IMR-90 (cell line): ENCODE measurements around the gene GFOD2. TPM values are rescaled to one million over a fixed set of nuclear protein-coding genes. Genes with fewer than 3 reads are reported as not detected.

Experiments
- ATAC-seq: fragments of 200-7000 bp; cut with Tn5 transposase; 2 replicates; pipeline ENCODE4 v1.9.1; 2020; ENCODE audit warnings: low read depth, mild to moderate bottlenecking, moderate library complexity
- BruUV-seq: library from RNA; stranded (reverse); fragments of 400-500 nt; replicated peaks from 2 replicates; lab custom pipeline; 2021; lab: Mats Ljungman, UMichigan
- CTCF ChIA-PET: fragments of 300-600 bp; formaldehyde crosslinking; extraction: SDS; loops from one replicate; lab custom pipeline; 2021; ENCODE audit warnings: antibody characterized with exemption; lab: Yijun Ruan, JAX
- POLR2A ChIA-PET: fragments of 300-600 bp; sonication (Branson Sonifier 250); formaldehyde crosslinking; loops from one replicate; lab custom pipeline; 2022; ENCODE audit warnings: antibody characterized with exemption; ENCODE audit not compliant: unreplicated experiment; lab: Charles Lee
- DNase-seq: peaks from one replicate; pipeline ENCODE4 v3.0.0; 2013
- H2AFZ ChIP-seq: replicated peaks from 2 replicates; pipeline ENCODE3; 2013; ENCODE audit warnings: low read length, mild to moderate bottlenecking; ENCODE audit not compliant: poor library complexity
- H2AK5ac ChIP-seq: 2 replicates; pipeline ENCODE4 v1.6.1; 2013; ENCODE audit warnings: low read depth, low read length, inconsistent platforms
- H2AK9ac ChIP-seq: replicated peaks from 2 replicates; pipeline ENCODE3; 2013; ENCODE audit warnings: mild to moderate bottlenecking, low read depth, low read length, moderate library complexity; ENCODE audit not compliant: poor library complexity
- H2BK120ac ChIP-seq: 2 replicates; pipeline ENCODE4 v1.6.1; 2013; ENCODE audit warnings: low read depth, low read length, inconsistent platforms
- H2BK15ac ChIP-seq: 3 replicates; pipeline ENCODE4 v1.6.1; 2013; ENCODE audit warnings: low read depth, low read length, inconsistent platforms
- H2BK20ac ChIP-seq: 2 replicates; pipeline ENCODE4 v1.6.1; 2013; ENCODE audit warnings: low read depth, mild to moderate bottlenecking, inconsistent platforms, low read length, moderate library complexity
- H2BK5ac ChIP-seq: 2 replicates; pipeline ENCODE4 v1.6.1; 2013; ENCODE audit warnings: mild to moderate bottlenecking, low read depth, low read length, inconsistent platforms; ENCODE audit not compliant: poor library complexity, severe bottlenecking
- H3K14ac ChIP-seq: replicated peaks from 2 replicates; pipeline ENCODE4 v1.6.1; 2013; ENCODE audit warnings: low read depth, low read length, inconsistent platforms
- H3K18ac ChIP-seq: 2 replicates; pipeline ENCODE4 v1.6.1; 2013; ENCODE audit warnings: low read depth, low read length, control low read depth
- H3K23ac ChIP-seq: 2 replicates; pipeline ENCODE4 v1.6.1; 2013; ENCODE audit warnings: low read depth, low read length, inconsistent platforms
- H3K27ac ChIP-seq: 2 replicates; pipeline ENCODE4 v1.5.1; 2013; ENCODE audit warnings: mild to moderate bottlenecking, control low read depth, low read length; ENCODE audit not compliant: insufficient read depth
- H3K27me3 ChIP-seq: 2 replicates; pipeline ENCODE4 v1.6.1; 2013; ENCODE audit warnings: low read length; ENCODE audit not compliant: control insufficient read depth, insufficient read depth
- H3K36me3 ChIP-seq: 2 replicates; pipeline ENCODE4 v1.6.1; 2013; ENCODE audit warnings: low read length, mixed read lengths; ENCODE audit not compliant: control insufficient read depth, insufficient read depth
- H3K4ac ChIP-seq: 2 replicates; pipeline ENCODE4 v1.6.1; 2013; ENCODE audit warnings: low read depth, low read length, inconsistent platforms
- H3K4me1 ChIP-seq: 2 replicates; pipeline ENCODE4 v1.6.1; 2013; ENCODE audit warnings: low read length, mixed read lengths; ENCODE audit not compliant: control insufficient read depth, insufficient read depth
- H3K4me2 ChIP-seq: 2 replicates; pipeline ENCODE4 v1.6.1; 2013; ENCODE audit warnings: low read depth, mild to moderate bottlenecking, control low read depth, low read length, moderate library complexity
- H3K4me3 ChIP-seq: 2 replicates; pipeline ENCODE4 v1.5.1; 2013; ENCODE audit warnings: low read depth, mild to moderate bottlenecking, control low read depth, low read length, moderate library complexity; ENCODE audit not compliant: insufficient read depth
- H3K56ac ChIP-seq: 2 replicates; pipeline ENCODE4 v1.6.1; 2013; ENCODE audit warnings: low read length, inconsistent platforms; ENCODE audit not compliant: insufficient read depth; ENCODE audit errors: extremely low read depth
- H3K79me1 ChIP-seq, 2 experiments: 2 replicates each; pipeline ENCODE4 v1.6.1; 2013; ENCODE audit warnings: low read length in 2 of 2, inconsistent platforms in 1 of 2, low read depth in 1 of 2
- H3K9ac ChIP-seq: 2 replicates; pipeline ENCODE4 v1.6.1; 2013; ENCODE audit warnings: low read depth, low read length, control low read depth
- H3K9me1 ChIP-seq: 2 replicates; pipeline ENCODE4 v1.6.1; 2013; ENCODE audit warnings: low read length, inconsistent platforms; ENCODE audit not compliant: insufficient read depth
- H3K9me3 ChIP-seq: 2 replicates; pipeline ENCODE4 v1.6.1; 2013; ENCODE audit warnings: low read length; ENCODE audit not compliant: control insufficient read depth, insufficient read depth
- H4K20me1 ChIP-seq: 2 replicates; pipeline ENCODE4 v1.6.1; 2013; ENCODE audit warnings: low read length, inconsistent platforms; ENCODE audit not compliant: insufficient read depth
- H4K5ac ChIP-seq: 2 replicates; pipeline ENCODE4 v1.6.1; 2013; ENCODE audit warnings: mild to moderate bottlenecking, low read depth, low read length, control low read depth
- H4K8ac ChIP-seq, 2 experiments: 2 replicates each; pipeline ENCODE4 v1.6.1; 2013; ENCODE audit warnings: low read depth in 2 of 2, low read length in 2 of 2, control low read depth in 1 of 2, inconsistent platforms in 1 of 2
- H4K91ac ChIP-seq: 2 replicates; pipeline ENCODE4 v1.6.1; 2013; ENCODE audit warnings: low read depth, low read length, inconsistent platforms; ENCODE audit not compliant: insufficient read depth
- BHLHE40 ChIP-seq: fragments of 150-350 bp; IDR thresholded peaks from 2 replicates; pipeline ENCODE4 v1.6.1; 2016; ENCODE audit warnings: mild to moderate bottlenecking, low read depth, low read length
- CEBPB ChIP-seq: IDR thresholded peaks from 2 replicates; pipeline ENCODE4 v1.6.1; 2012; ENCODE audit warnings: low read depth, low read length, improper control_type of control experiment
- CHD1 ChIP-seq: IDR thresholded peaks from 2 replicates; pipeline ENCODE4 v1.6.1; 2012; ENCODE audit warnings: low read depth, low read length, improper control_type of control experiment
- FOS ChIP-seq: fragments of 150-350 bp; IDR thresholded peaks from 2 replicates; pipeline ENCODE4 v1.6.1; 2016; ENCODE audit warnings: low read depth, low read length
- RAD21 ChIP-seq: IDR thresholded peaks from 2 replicates; pipeline ENCODE4 v1.6.1; 2012; ENCODE audit warnings: low read length, improper control_type of control experiment
- RCOR1 ChIP-seq: IDR thresholded peaks from 2 replicates; pipeline ENCODE4 v1.6.1; 2012; ENCODE audit warnings: mild to moderate bottlenecking, low read length, improper control_type of control experiment; ENCODE audit not compliant: insufficient replicate concordance
- RFX5 ChIP-seq: IDR thresholded peaks from 2 replicates; pipeline ENCODE4 v1.8.0; 2012; ENCODE audit warnings: low read depth, mild to moderate bottlenecking, low read length, moderate library complexity
- SMC3 ChIP-seq: fragments of 150-350 bp; IDR thresholded peaks from 2 replicates; pipeline ENCODE4 v1.6.1; 2016; ENCODE audit warnings: low read depth, mild to moderate bottlenecking, antibody characterized with exemption, low read length, moderate library complexity
- WGBS, 2 experiments: methylation state at CpG; one replicate each; pipeline versions ENCODE4 v1.1.5 to v1.1.7; 2013; ENCODE audit warnings: missing lambda C conversion rate in 2 of 2; ENCODE audit not compliant: insufficient read length in 1 of 2; ENCODE audit errors: extremely low coverage in 2 of 2; 5-methylcytosine and 5-hydroxymethylcytosine counted together
- dilution Hi-C: fragments of 300-500 bp; cut with HindIII; formaldehyde crosslinking; loops from one replicate; pipeline ENCODE4 v1.14.3; 2018; ENCODE audit warnings: low sequenced_read_pairs; ENCODE audit not compliant: unreplicated experiment
- in situ Hi-C: fragments of 300-500 bp; cut with MboI; formaldehyde crosslinking; loops from 3 replicates; pipeline ENCODE4 v1.14.3; 2019; ENCODE audit warnings: low sequenced_read_pairs, inconsistent platforms, mixed read lengths
- intact Hi-C: fragments of 100-400 bp; cut with micrococcal nuclease; formaldehyde crosslinking; loops from 2 replicates; pipeline ENCODE4 v1.10.0; 2022
- polyA plus RNA-seq, 3 experiments: library from polyadenylated mRNA; depleted of rRNA; stranded (reverse); fragments of >200 nt; gene quantifications; 2 replicates each; pipeline ENCODE4 v1.2.3, GENCODE V29; 2012; ENCODE audit warnings: low replicate concordance in 1 of 3
- total RNA-seq: library from RNA; depleted of rRNA; stranded (reverse); fragments of >200 nt; gene quantifications from 2 replicates; pipeline ENCODE4 v1.2.3, GENCODE V29; 2012
- TF ChIP-seq, protein P1 (sequence below): fragments of 150-350 bp; IDR thresholded peaks from 2 replicates; pipeline ENCODE4 v1.6.1; 2016; ENCODE audit warnings: low read depth, mild to moderate bottlenecking, low read length, moderate library complexity, borderline replicate concordance
- TF ChIP-seq, protein P2 (sequence below): fragments of 150-350 bp; IDR thresholded peaks from 2 replicates; pipeline ENCODE4 v1.6.1; 2017; ENCODE audit warnings: mild to moderate bottlenecking, antibody characterized with exemption, low read length, low read depth

GFOD2 gene
- total and polyA plus RNA-seq, 2 of the 4 experiments (the other 2 are of a cell fraction) = 12.3 to 18.1 TPM

DNA sequence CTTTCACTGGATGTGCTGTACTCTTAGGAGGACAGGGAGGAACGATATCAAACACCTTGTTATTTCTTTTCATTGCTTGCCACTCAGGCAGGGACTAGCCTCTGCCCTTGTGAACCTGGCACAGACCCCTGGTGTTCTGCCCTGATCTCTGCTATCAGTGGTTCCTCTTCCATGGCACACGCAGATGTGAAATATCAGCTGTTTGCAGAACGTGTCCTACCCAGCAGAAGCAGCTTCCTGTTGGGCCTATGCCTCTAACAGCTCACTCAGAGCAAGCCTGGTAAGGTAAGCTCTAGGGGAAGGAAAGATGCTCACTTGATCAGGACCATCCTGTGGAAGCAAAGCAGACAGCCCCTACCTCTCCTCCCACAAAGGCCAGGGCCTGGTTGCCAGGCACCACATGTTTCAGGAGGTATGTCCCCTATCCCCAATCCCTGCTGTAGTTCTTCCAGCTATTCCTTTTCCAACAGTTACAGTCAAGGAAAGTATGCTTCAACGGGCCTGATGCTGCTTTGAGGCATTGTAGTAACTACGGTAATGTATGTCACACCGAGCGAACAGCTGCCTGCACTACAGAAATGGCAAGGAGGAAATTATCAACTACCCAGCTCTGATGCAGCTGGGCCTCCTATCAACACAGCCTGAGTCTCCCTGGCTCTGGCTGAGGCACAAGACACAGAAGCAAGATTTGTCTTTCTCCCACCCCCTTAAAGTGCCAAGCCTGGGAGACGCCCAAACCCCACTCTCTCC is 41.3 kb upstream of the GFOD2 start:
- in situ Hi-C loops = no loop called here
- no peak overlapping the region for H2AK5ac ChIP-seq

More for the DNA sequence above, 41.3 kb upstream of the GFOD2 start:
- CTCF ChIA-PET = no interaction called here
- Histone ChIP-seq H3K23ac (no peak overlapping the region), H3K4me2 (no peak overlapping the region), H3K79me1 (peaks cover 8 to 40% of the 10 kb centered on the region in 2 experiments; a peak in 3 of 4 replicates), H3K9me3 (no peaks in the 10 kb centered on the region), H3K27me3 (no peaks in the 10 kb centered on the region), H4K91ac (no peak overlapping the region), H3K36me3 (peaks cover 6% of the 10 kb centered on the region; the same call in 1 of the 2 replicates), H3K18ac (no peak overlapping the region), H3K4ac (no peak overlapping the region), H2BK5ac (no peak overlapping the region), H2BK20ac (no peak overlapping the region), H3K9me1 (peaks cover 14% of the 10 kb centered on the region), H2BK120ac (no peak overlapping the region), H2BK15ac (no peak overlapping the region), H2AFZ (no peak overlapping the region), H3K4me1 (no peaks in the 10 kb centered on the region), H3K9ac (no peak overlapping the region), H2AK9ac (no peak overlapping the region), H4K5ac (no peak overlapping the region), H4K8ac (no peak overlapping the region), H3K27ac (no peak overlapping the region), H4K20me1 (peaks cover 18% of the 10 kb centered on the region), H3K14ac (no peak overlapping the region), H3K56ac (no peak overlapping the region), H3K4me3 (no peak overlapping the region)
- no TSS peak for BruUV-seq
- intact Hi-C loops (no loop called here), dilution Hi-C loops (no loop called here)
- WGBS, 2 experiments = 83% methylated on average over 1 of the region's 8 CpGs; no CpG with 5 or more reads in 1 of the 2 experiments
- POLR2A ChIA-PET = no interaction called here
- DNase-seq (no peak), ATAC-seq (no peak)
- TF ChIP-seq, protein P1, sequence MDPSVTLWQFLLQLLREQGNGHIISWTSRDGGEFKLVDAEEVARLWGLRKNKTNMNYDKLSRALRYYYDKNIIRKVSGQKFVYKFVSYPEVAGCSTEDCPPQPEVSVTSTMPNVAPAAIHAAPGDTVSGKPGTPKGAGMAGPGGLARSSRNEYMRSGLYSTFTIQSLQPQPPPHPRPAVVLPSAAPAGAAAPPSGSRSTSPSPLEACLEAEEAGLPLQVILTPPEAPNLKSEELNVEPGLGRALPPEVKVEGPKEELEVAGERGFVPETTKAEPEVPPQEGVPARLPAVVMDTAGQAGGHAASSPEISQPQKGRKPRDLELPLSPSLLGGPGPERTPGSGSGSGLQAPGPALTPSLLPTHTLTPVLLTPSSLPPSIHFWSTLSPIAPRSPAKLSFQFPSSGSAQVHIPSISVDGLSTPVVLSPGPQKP = no peak
- TF ChIP-seq RFX5 (no peak), CEBPB (no peak), BHLHE40 (no peak), CHD1 (no peak), RCOR1 (no peak), SMC3 (no peak), FOS (no peak), RAD21 (no peak)
- TF ChIP-seq, protein P2, sequence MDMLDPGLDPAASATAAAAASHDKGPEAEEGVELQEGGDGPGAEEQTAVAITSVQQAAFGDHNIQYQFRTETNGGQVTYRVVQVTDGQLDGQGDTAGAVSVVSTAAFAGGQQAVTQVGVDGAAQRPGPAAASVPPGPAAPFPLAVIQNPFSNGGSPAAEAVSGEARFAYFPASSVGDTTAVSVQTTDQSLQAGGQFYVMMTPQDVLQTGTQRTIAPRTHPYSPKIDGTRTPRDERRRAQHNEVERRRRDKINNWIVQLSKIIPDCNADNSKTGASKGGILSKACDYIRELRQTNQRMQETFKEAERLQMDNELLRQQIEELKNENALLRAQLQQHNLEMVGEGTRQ = no peak
